WTC11 (cell line): ENCODE data around the gene TACC2. TPM values are rescaled to one million over a fixed set of nuclear protein-coding genes. Genes with fewer than 3 reads are reported as not detected.

ENCODE experiments used
- ATAC-seq: fragments of 200-7000 bp; cut with Tn5 transposase; 2 replicates; pipeline ENCODE4 v1.10.0; 2021; ENCODE audit warnings: mild to moderate bottlenecking, moderate library complexity
- CTCF ChIA-PET: fragments of 300-600 bp; sonication (Branson Sonifier 250); formaldehyde crosslinking; loops from one replicate; lab custom pipeline; 2021; ENCODE audit warnings: antibody characterized with exemption; lab: Charles Lee
- POLR2A ChIA-PET: fragments of 350-600 bp; sonication (Branson Sonifier 250); formaldehyde crosslinking; loops from one replicate; lab custom pipeline; 2021; ENCODE audit warnings: antibody characterized with exemption; lab: Charles Lee
- DNase-seq: peaks from one replicate; pipeline ENCODE4 v3.0.0; 2021; ENCODE audit warnings: low spot score
- H3K27ac Mint-ChIP-seq: 2 replicates; pipeline ENCODE4 v1.8.0; 2021; ENCODE audit warnings: mixed read lengths
- H3K27me3 Mint-ChIP-seq: 2 replicates; pipeline ENCODE4 v1.8.0; 2021; ENCODE audit warnings: low read depth, mild to moderate bottlenecking, moderate library complexity, mixed read lengths
- H3K36me3 Mint-ChIP-seq: 2 replicates; pipeline ENCODE4 v1.8.0; 2021; ENCODE audit warnings: mixed read lengths
- H3K4me1 Mint-ChIP-seq: 2 replicates; pipeline ENCODE4 v1.8.0; 2022; ENCODE audit warnings: mixed read lengths
- H3K4me3 Mint-ChIP-seq: 2 replicates; pipeline ENCODE4 v1.8.0; 2021; ENCODE audit warnings: mild to moderate bottlenecking, moderate library complexity, mixed read lengths
- H3K9me3 Mint-ChIP-seq: 2 replicates; pipeline ENCODE4 v1.8.0; 2021; ENCODE audit warnings: mixed read lengths
- CBFB ChIP-seq: sonication (generic); formaldehyde crosslinking; IDR thresholded peaks from 2 replicates; pipeline ENCODE4 v1.8.1; 2022; ENCODE audit warnings: mild to moderate bottlenecking, low read depth, missing genetic modification reagents
- FOXK1 ChIP-seq: sonication (generic); formaldehyde crosslinking; IDR thresholded peaks from 2 replicates; pipeline ENCODE4 v1.8.0; 2022; ENCODE audit warnings: mild to moderate bottlenecking, moderate library complexity, missing genetic modification reagents
- JAZF1 ChIP-seq: fragments of 250-450 bp; sonication (Bioruptor Pico); IDR thresholded peaks from 2 replicates; pipeline ENCODE4 v1.9.0; 2021; ENCODE audit warnings: moderate library complexity, mild to moderate bottlenecking, inconsistent platforms
- KAT7 ChIP-seq: sonication (generic); formaldehyde crosslinking; IDR thresholded peaks from 2 replicates; pipeline ENCODE4 v1.8.1; 2023; ENCODE audit warnings: missing genetic modification reagents, mild to moderate bottlenecking, borderline replicate concordance
- PREB ChIP-seq: sonication (generic); formaldehyde crosslinking; IDR thresholded peaks from 2 replicates; pipeline ENCODE4 v1.8.1; 2022; ENCODE audit warnings: mild to moderate bottlenecking, missing genetic modification reagents, moderate library complexity, borderline replicate concordance
- SMAD3 ChIP-seq: sonication (generic); formaldehyde crosslinking; IDR thresholded peaks from 2 replicates; pipeline ENCODE4 v1.8.0; 2022; ENCODE audit warnings: missing genetic modification reagents, mild to moderate bottlenecking, borderline replicate concordance
- TEAD1 ChIP-seq: sonication (generic); formaldehyde crosslinking; IDR thresholded peaks from 2 replicates; pipeline ENCODE4 v1.8.0; 2022; ENCODE audit warnings: mild to moderate bottlenecking, missing genetic modification reagents
- TEAD4 ChIP-seq: sonication (generic); formaldehyde crosslinking; IDR thresholded peaks from 2 replicates; pipeline ENCODE4 v1.8.0; 2022; ENCODE audit warnings: mild to moderate bottlenecking, missing genetic modification reagents
- TP53 ChIP-seq: sonication (generic); formaldehyde crosslinking; IDR thresholded peaks from 2 replicates; pipeline ENCODE4 v1.8.1; 2023; ENCODE audit warnings: mild to moderate bottlenecking, missing genetic modification reagents
- ZBTB21 ChIP-seq: sonication (generic); formaldehyde crosslinking; IDR thresholded peaks from 2 replicates; pipeline ENCODE4 v1.8.1; 2023; ENCODE audit warnings: mild to moderate bottlenecking, missing genetic modification reagents, borderline replicate concordance
- ZNF423 ChIP-seq: fragments of 250-450 bp; sonication (Bioruptor Pico); IDR thresholded peaks from 2 replicates; pipeline ENCODE4 v2.1.2; 2022; ENCODE audit warnings: mild to moderate bottlenecking, moderate library complexity
- total RNA-seq: library from RNA; stranded (reverse); gene quantifications from 3 replicates; pipeline ENCODE4 v1.2.3, GENCODE V29; 2021
- TF ChIP-seq, protein P1 (sequence below): sonication (generic); formaldehyde crosslinking; IDR thresholded peaks from 2 replicates; pipeline ENCODE4 v1.8.0; 2022; ENCODE audit warnings: missing genetic modification reagents
- TF ChIP-seq, protein P2 (sequence below): fragments of 200-600 bp; IDR thresholded peaks from 2 replicates; pipeline ENCODE4 v1.8.0; 2022; ENCODE audit warnings: antibody characterized with exemption

TACC2 gene
- total RNA-seq, 1 experiment from 2014 or later: 28.9 TPM

DNA sequence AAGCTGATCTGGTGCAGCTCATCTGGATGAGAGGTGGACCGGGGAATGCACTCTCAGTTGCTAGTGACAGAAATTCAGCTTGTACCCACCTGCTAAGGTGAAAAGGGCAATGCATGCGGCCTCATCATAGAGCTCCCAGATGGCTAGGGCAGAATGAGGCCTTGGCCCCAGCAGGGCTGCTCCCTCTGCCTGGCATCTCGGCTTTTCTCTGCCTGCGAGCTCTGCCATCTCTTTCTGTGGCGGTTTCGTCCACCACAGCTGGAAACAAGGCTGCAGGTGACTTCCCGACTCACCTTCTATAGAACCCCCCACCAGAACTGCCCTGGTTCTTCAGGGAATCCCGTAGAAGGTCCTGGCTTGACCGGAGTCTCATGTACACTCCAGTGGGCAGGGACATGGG is 60.1 kb downstream of the TACC2 start (continued):
- TF ChIP-seq ZNF423 (CRISPR knock-in tag) (no peak), CBFB (CRISPR knock-in tag) (no peak)

- POLR2A ChIA-PET: no interaction called here
Observed at GRCh38 chr10:122050311-122050710, 61.3 kb downstream of the TACC2 start.

DNA sequence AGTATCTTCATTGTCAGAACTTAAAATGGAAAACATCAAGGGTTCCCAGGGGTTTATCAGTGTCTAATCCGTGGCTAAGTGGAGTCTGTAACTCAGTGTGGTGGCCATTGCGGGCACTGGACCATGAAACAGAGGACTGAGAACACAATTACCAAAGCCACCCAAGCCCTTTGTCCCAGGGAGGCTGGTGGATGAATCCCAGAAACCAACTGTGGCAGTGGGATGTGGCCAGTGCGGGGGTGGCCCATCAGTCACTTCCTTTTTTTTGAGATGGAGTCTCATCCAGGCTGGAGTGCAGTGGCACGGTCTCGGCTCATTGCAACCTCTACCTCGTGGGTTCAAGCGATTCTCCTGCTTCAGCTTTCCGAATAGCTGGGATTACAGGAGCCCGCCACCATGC is 61.8 kb downstream of the TACC2 start:
- Mint-ChIP-seq H3K27ac (no peak overlapping the region), H3K9me3 (no peaks in the 10 kb centered on the region), H3K4me3 (no peak overlapping the region), H3K36me3 (no peaks in the 10 kb centered on the region), H3K4me1 (peaks cover 24% of the 10 kb centered on the region), H3K27me3 (no peaks in the 10 kb centered on the region; the same call in 1 of the 2 replicates)
- no peak for DNase-seq
- ChIA-PET POLR2A (no interaction called here), CTCF (interaction anchor here (0.9 to 2.6 kb wide), 4 partner anchors 11 to 117 kb away, joined by 3 to 35 read pairs (median 12); no protein-coding TSS in a partner anchor)
- no peak for ATAC-seq
- no peak for TF ChIP-seq PREB (CRISPR knock-in tag)

More at GRCh38 chr10:122050311-122050710, 61.3 kb downstream of the TACC2 start:
- TF ChIP-seq TP53 (CRISPR knock-in tag): no peak
- TF ChIP-seq JAZF1 (CRISPR knock-in tag): no peak
- TF ChIP-seq FOXK1 (CRISPR knock-in tag): no peak
- TF ChIP-seq, protein P1, sequence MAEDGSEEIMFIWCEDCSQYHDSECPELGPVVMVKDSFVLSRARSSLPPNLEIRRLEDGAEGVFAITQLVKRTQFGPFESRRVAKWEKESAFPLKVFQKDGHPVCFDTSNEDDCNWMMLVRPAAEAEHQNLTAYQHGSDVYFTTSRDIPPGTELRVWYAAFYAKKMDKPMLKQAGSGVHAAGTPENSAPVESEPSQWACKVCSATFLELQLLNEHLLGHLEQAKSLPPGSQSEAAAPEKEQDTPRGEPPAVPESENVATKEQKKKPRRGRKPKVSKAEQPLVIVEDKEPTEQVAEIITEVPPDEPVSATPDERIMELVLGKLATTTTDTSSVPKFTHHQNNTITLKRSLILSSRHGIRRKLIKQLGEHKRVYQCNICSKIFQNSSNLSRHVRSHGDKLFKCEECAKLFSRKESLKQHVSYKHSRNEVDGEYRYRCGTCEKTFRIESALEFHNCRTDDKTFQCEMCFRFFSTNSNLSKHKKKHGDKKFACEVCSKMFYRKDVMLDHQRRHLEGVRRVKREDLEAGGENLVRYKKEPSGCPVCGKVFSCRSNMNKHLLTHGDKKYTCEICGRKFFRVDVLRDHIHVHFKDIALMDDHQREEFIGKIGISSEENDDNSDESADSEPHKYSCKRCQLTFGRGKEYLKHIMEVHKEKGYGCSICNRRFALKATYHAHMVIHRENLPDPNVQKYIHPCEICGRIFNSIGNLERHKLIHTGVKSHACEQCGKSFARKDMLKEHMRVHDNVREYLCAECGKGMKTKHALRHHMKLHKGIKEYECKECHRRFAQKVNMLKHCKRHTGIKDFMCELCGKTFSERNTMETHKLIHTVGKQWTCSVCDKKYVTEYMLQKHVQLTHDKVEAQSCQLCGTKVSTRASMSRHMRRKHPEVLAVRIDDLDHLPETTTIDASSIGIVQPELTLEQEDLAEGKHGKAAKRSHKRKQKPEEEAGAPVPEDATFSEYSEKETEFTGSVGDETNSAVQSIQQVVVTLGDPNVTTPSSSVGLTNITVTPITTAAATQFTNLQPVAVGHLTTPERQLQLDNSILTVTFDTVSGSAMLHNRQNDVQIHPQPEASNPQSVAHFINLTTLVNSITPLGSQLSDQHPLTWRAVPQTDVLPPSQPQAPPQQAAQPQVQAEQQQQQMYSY (CRISPR knock-in tag): no peak
- TF ChIP-seq KAT7 (CRISPR knock-in tag): no peak
- no peak for TF ChIP-seq SMAD3 (CRISPR knock-in tag)
- no peak overlapping the region for H3K27ac Mint-ChIP-seq
- no peaks in the 10 kb centered on the region for H3K36me3 Mint-ChIP-seq
- CTCF ChIA-PET: interaction anchor here (1.8 kb wide), 1 partner anchor 13 kb away, joined by 22 read pairs; no protein-coding TSS in a partner anchor
- H3K4me1 Mint-ChIP-seq: peaks cover 26% of the 10 kb centered on the region
- ATAC-seq: no peak
- H3K27me3 Mint-ChIP-seq: no peaks in the 10 kb centered on the region; the same call in 1 of the 2 replicates
- H3K9me3 Mint-ChIP-seq: no peaks in the 10 kb centered on the region
- no peak overlapping the region for H3K4me3 Mint-ChIP-seq
- no peak for DNase-seq

DNA sequence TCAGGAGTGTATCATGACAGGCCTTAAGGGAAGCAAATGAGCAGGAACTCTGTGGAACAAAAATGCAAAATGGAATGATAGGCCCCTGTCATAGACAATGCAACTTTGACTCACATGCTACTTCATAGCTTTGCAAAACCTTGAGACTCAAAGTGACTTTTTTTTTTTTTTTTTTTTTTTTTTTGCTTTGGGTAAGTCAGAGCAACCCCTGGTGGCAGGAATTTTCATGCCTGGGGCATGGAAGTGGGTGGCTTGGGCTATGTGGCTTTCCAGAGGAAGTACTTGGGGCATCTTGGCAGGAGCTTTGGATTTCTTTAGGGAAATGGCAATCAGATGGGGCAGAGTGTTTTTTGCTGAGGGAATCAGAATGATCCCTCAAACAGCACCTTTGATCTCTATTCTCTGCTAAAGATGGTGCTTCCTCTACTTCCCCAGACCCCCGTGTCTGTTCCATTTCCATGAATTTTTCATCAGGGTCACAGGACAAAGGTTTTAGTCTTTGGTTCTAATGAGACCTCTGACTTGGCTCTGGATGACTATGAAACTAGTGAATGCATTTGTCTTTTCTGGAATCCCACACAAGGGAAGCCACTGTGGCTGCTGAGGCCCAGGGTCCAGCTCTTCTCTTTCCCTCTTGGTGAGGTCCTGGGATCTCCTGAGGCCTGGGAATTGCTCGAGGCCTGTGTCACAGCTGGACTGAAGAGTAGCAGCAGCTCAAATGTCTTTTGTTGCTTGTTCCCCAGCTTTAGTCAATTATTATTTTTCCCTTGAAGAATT is 62.8 kb downstream of the TACC2 start:
- Mint-ChIP-seq H3K4me3 (no peak overlapping the region), H3K27me3 (no peaks in the 10 kb centered on the region; the same call in 1 of the 2 replicates), H3K27ac (no peak overlapping the region), H3K4me1 (peaks cover 24% of the 10 kb centered on the region), H3K9me3 (no peaks in the 10 kb centered on the region), H3K36me3 (no peaks in the 10 kb centered on the region)
- TF ChIP-seq TEAD1 (CRISPR knock-in tag) (peak; percentile 93; the same call in 1 of the 2 replicates), ZBTB21 (CRISPR knock-in tag) (no peak), TEAD4 (CRISPR knock-in tag) (peak; percentile 83; the same call in 1 of the 2 replicates)
- TF ChIP-seq, protein P2, sequence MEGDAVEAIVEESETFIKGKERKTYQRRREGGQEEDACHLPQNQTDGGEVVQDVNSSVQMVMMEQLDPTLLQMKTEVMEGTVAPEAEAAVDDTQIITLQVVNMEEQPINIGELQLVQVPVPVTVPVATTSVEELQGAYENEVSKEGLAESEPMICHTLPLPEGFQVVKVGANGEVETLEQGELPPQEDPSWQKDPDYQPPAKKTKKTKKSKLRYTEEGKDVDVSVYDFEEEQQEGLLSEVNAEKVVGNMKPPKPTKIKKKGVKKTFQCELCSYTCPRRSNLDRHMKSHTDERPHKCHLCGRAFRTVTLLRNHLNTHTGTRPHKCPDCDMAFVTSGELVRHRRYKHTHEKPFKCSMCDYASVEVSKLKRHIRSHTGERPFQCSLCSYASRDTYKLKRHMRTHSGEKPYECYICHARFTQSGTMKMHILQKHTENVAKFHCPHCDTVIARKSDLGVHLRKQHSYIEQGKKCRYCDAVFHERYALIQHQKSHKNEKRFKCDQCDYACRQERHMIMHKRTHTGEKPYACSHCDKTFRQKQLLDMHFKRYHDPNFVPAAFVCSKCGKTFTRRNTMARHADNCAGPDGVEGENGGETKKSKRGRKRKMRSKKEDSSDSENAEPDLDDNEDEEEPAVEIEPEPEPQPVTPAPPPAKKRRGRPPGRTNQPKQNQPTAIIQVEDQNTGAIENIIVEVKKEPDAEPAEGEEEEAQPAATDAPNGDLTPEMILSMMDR: peak; percentile 44; the same call in 1 of the 2 replicates
- ATAC-seq (peak; percentile 68), DNase-seq (peak; percentile 69)
- CTCF ChIA-PET: interaction anchor here (0.5 to 2.6 kb wide), 62 partner anchors 9 to 383 kb away, joined by 3 to 35 read pairs (median 4); partner anchors contain the start of genes ATE1 and NSMCE4A
- POLR2A ChIA-PET: interaction anchor here (0.5 to 1.2 kb wide), 4 partner anchors 65 to 249 kb away, joined by 3 to 5 read pairs (median 4); no protein-coding TSS in a partner anchor
